HG03039 (cell line): Measurements from ENCODE around the gene REXO1.
A peak's percentile ranks its signal among the peaks of the same experiment; 100 is the strongest.
"Not testable (repeated sequence)": the region's sequence is repeated elsewhere in the genome, so short reads cannot be mapped to it uniquely, and the experiment has no call there.

Experiments
- ATAC-seq: cut with Tn5 transposase; IDR thresholded peaks from one replicate; pipeline ENCODE4 v1.9.1; 2021; ENCODE audit warnings: mild to moderate bottlenecking, moderate library complexity; ENCODE audit not compliant: unreplicated experiment

The REXO1 gene

DNA sequence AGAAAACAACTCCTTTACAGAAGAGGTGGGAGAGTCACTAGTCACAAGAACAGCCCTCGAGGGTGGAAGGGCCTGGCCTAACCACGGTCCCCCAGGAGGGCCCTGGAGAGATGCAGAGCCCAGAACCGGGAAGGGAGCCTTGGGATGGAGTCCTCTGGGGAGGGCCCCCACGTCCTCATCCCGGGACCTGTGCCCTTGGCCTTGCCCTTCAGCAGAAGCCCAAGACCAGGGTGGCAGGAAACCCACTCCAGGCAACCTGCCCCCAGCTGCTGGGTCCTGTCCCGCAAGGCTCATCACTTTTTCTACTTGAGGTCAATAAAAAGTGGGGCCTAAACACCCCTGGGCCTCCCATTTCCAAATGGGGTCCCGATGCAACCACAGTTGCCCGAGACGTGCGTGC lies 33.9 kb downstream of the REXO1 start:
- no peak for ATAC-seq

DNA sequence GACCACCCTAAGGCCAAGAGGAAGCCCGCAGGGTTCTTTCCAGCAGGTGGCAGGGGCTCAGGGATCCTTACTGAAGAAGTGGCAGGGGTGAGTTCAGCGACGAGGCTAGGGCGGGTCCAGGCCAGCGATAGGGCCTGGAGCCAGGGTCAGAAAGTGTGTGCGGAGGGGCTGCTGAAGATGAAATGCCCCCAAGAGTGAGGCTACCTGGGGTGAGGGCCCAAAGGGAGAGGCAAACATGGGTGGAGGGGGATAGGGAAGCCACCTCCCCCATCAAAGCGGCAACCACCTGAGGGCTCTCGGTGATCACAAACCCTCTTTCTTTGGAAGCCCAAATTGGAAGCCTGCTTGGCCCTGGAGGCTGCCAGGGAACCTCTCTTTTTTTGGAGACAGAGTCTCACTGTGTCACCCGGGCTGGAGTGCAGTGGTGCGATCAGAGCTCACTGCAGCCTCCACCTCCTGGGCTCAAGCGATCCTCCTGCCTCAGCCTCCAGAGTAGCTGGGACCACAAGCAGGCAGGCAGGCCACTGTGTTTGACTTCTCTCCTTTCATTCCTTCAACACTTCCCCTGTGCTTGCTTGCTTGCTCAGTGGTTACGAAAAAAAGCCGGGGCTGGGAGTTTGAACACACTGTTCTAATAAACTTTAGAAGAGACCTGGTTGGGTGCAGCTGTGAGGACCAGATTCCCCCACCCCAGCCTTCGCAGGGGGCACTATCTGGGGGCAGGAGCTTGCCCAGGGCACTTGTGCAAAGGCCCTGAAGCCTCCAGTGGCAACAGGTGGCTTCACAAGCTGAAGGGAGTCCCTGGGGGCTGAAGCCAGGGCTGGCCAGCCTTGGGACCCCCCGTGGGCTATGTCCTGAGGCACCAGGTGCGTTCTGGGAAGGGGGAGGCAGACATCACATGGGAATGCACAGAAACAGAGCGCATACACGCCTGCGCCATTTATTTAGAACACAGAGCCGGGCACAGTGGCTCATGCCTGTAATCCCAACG lies 34.8 kb downstream of the REXO1 start:
- ATAC-seq, result no peak

DNA sequence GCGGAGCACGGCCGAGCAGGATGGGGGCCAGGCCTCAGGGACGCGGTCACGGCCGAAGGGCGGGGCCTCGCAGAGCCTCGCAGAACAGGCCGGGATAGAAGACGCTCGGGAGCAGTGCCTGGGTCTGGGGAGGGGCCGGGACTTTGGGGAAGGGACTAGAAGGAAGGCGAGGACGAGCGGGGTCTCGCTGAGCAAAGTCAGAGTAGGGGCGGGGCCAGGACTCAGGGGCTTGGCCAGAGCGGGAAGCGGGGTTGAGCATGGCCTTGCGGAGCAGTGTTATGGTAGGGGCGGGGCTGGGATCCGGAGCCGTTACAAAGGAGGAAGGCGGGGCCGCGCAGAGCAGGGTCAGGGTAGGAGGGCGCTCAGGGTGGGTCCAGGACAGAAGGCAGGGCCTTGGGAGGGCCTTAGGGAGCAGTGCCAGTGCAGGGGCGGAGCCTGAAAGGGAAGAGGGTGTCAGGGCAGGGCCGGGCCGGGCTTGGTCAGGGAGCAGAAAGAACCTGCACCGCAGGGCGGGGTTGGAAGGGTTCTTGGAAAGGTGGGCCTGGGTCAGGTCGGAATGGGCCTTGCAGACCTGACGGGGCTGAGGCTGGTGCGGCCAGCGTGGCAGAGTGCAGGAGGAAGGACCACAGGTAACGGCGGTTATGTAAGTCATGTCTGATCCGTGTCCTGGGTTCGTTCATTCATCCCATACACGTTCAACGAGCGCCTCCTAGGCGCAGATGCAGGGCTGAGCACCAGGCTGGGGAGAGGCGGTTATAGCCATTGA lies 35.7 kb downstream of the REXO1 start:
- ATAC-seq, result peak; percentile 57

DNA sequence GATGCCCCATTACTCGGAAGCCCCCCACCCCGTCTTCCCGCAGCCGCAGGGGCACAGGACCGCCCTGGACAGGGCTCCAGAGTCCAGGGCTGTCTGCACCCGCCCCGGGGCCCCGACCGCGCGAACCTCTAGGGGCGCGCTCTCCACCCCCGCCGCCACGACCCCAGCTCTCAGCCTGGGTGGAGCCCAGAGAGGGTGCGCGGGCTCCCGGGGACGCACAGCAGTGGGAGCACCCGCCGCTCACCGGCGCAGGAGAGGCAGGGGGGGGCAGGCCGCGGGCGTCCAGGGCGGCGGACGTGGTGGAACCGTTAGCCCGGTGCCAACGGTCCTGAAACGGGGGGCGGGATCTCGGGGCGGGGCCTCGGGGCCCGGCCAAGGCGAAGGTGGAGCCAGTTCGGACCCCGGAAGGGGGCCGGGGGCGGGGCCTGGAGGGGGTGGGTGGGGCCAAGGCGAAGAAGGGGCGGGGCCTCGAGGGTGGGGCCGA lies 36.3 kb downstream of the REXO1 start, which contains the start of gene ATP8B3:
Gene ATP8B3 (minus strand): TSS at position 335 of the 484 bp plus-strand sequence. CDS start 540 bp downstream, outside the sequence.
- no peak for ATAC-seq

DNA sequence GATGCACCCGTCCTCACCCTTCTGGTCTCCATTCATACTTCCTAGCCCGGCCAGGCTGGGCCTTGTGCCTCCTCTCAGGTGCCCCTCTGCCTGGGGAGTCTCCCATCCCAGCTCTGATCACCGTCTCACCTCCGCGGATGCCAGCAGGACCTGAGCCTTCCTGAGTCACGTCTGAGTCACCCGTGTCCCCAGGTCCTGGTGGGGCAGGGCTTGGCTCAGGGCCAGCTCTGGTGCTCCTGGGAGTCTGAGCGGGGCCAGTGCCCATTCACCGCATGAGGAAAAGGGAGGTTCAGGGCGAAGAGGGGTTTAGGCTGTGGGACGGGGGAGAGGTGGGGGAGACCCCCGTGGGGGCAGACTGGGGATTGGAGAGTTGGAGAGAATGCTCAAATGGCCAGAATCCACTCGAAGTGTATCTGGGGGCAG lies 36.8 kb downstream of the REXO1 start:
- ATAC-seq, result no peak

DNA sequence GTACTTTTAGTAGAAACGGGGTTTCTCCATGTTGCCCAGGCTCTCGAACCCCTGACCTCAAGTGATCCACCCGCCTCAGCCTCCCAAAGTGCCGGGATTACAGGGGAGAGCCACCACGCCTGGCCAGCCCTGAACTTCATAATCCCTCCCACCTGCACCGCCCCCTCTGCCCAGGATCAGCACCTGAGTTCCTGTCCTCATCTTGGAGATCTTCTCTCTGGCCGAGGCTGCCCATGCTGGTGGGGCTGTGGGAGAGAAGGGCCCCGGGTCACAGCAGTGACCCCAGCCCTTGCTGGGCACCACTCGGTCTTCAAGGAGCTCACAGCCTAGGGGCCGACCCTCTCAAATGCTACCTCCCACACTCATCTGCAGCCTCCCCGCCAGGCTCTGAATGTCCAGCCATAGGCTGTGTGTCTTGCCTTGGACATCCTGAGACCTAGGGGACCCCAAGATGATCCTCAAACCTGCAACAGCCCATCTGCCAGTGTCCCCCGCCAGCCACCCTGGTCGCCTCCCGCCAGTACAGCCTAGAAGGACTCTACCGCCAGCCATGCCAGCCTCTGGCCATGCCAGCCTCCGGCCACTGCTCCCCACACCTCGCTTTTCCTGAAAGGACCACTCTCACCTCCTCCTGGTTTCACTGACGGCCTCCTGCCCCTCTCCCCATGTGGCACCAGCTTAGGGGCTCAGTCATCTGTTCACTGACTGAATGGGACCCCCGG lies 37.7 kb downstream of the REXO1 start:
- ATAC-seq, result no peak

DNA sequence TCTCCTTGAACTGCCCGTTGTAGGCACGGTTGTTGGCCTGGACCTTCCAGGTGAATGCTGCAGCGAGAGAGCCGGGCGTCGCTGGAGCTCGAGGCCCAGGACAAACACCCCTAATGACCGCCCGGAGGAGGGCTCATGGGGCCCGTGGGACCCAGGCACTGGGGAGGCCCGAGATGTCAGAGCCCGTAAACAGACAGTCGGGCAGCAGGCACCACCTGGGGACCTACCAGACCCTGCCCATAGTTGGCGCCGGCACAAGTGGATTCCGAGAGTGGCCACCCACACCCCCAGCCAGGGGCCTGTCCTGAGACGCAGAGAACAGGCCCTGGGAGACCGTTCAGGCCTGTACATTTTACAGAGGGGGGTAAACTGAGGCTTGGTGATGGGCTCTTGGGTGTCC lies 38.6 kb downstream of the REXO1 start:
- ATAC-seq, result no peak

DNA sequence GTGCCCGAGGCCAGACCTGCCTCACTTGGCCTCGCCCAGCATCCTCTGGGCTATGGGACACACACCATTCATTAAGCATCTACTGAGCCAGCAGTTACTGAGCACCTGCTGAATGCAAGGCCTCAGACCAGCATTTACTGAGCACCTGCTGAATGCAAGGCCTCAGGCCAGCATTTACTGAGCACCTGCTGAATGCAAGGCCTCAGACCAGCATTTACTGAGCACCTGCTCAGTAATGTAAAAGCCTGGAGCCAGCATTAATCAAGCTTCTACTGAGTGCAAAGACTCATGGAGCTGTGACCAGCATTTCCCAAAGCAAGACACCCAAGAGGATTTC lies 39.9 kb downstream of the REXO1 start:
- no peak for ATAC-seq

DNA sequence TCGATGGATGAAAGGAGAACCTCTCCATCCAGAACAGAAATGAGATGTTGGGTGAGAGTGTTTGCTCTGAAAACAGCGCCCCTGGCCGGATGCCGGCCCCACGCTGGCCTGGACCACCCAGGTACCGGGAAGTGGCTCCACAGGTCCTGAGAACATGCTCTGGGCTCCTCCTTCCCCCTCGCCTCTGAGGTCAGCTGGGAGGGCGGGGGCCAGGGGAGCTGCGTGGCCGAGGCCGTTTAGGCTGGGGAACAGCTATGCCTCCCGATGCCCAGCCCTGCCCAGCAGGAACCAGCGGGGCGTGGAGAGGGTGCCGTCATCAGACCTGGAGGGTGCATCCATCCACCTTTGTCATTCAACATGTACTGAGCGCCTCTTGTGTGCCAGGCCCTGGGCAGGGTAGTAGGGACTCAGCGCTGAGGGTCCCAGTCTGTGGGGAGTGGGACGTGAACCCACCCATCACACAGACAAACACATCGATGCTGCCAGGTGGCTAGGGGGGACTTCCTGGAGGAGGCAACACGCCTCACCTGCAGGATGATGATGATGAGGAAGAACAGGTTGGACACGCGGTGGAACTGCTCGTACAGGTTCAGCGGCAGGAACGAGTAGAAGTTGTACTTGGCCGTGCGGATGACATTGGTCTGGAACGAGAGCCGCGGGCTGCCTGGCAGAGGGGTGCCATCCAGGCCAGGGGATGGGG lies 40.4 kb downstream of the REXO1 start:
- no peak for ATAC-seq

DNA sequence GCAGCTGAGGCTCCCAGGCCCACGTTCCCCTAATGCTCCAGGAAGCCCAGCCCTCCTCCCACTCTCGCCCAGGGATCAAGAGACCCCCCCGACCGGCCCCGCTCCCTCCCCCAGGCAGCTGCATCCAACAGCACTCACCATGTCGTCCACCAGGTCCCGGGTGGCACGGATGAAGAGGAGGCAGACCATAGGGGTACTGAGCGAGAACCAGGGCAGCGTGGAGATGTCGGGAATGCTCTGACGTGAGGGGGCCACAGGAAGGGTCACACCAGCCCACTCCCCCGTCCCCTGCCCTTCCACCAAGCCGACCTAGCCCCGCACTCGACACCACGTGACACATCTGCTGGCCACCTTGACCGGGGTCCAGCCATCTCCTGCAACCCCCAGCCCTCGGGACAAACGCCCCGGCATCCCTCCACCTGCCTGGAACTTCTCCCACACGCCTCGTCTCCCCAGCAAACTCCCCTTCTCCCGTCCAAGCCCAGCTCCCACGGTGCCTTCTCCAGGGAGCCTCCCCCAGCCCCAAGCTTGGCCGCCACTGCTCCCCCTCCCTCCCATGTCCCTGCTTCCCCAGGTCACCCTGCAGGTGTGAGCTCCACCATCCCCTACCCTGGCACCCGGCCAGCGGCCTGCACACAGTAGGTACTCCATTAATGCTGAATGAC lies 41.1 kb downstream of the REXO1 start:
- no peak for ATAC-seq

DNA sequence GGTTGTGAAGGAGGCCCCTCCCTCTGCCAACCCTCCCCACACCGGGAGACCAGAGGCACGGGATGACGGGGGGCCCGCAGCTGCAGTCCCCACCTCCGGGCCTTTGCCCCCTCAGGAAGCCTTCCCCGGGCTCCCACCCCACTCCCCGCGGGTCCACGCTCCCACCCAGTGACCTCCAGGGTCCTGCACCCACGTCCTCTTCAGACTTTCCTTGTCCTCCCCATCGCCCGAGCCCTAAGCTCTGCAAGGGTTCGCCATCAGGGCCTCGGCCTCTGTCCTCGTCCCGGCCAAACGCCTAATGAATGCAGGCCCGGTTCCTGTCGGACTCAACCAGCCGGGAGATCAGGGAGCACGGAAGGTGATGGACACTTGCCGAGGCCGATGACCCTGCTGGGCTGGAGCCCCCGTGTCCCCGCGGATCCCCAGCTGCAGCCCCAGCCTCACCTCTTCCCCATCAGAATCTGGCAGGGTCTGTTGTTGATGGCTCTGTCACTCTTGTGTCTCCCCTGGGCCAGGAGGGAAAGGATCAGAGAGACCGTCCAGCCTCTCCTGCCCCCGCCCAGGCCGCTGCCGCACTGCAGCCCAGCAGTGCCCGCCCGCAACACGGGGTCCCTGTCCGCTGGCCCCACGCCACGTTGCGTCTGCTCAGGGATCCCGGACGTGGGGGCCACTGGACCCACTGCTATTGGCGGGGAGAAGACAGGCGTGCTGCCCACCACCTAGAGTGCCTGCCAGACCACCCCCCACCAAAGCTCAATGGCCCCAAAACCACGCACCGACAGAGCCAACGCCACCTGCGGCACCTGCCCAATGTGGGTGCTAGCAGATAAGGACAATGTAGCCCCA lies 41.9 kb downstream of the REXO1 start:
- ATAC-seq, result no peak

DNA sequence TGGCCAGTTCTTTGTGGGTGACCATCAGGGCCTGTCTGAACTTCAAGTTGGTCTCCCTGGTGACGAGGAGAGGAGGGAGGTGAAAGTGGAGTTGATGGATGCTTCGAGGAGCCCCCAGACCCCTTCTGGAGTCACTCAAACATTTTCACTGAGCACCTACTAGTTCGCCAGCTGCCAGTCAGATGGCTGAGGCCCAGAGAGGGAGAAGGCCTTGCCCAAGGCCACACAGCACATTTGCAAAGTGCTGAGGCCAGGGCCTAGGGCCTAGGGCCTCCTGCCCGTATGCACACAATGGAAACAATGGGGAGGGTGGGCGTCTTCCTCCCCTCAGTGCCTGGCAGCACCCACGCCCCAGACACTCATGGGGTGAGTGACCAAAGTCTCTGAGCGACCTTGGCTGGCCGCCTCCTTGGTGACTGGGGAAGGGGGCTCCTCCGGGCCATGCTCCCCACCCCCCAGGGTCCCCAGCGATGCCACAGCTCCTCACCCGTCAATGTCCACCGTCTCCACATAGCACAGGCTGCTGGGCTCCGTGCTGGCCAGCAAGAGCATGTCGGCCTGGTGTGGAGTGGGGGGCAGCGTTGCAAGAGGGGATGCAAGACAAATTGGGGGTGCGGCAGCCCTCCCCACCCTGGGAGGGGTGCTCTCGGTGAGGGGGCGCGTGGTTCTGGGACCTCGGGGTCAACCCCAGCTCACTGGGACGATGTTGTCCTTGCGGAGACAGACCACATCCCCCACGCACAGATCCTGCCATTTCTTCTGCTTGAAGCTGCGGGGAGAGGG lies 42.7 kb downstream of the REXO1 start:
- ATAC-seq, result no peak

DNA sequence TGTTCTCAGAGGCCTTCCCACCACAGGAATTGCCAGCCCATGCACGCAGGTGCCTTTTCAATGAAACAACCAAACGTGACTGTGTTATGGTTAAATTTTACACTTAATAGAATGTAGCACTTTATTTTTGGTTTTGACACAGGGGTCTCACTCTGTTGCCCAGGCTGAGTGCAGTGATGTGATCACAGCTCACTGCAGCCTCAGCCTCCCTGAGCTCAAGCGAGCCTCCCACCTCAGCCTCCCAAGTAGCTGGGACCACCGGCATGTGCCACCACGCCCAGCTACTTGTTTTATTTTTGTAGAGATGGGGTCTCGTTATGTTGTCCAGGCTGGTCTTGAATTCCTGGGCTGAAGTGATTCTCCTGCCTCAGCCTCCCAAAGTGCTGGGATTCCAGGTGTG lies 43.4 kb downstream of the REXO1 start:
- no peak for ATAC-seq

DNA sequence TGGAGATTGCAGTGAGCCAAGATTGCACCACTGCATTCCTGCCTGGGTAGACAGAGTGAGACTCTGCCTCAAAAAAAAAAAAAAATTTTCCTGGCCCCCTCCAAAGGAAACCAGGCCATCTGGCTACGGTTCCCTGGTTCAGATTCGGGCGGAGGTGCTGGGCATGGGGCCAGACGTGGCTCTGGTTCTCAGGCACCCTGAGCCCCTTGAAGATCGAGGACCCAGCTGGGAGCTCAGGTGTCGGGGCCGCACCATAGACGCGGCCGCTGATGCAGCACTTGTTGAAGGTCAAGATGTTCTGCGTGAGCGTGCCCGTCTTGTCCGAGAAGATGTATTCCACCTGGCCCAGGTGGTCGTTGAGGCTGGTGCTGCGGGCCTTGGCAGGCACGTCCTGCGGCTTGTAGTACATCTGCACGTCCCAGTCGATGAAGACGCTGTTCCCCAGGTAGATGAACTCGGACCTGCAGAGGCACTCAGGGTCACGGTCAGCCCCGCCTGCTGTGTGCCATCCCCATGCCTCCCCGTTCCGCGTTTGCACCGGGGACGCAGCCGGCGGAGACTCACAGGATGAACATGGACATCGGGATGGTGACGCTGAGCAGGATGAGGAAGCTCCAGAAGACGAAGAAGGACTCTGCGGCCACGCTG lies 48.5 kb downstream of the REXO1 start:
- no peak for ATAC-seq

DNA sequence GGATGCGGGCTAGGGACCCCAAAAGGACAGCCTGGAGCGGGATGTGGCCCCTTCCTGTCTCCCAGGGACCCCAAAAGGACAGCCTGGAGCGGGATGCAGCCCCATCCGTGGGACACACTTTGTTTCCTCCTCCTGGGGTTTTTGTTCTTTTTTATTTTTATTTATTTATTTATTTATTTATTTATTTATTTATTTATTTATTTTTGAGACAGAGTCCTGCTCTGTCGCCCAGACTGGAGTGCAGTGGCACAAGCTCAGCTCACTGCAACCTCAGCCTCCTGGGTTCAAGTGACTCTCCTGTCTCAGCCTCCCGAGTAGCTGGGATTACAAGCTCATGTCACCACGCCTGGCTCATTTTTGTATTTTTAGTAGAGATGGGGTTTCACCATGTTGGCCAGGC lies 51.0 kb downstream of the REXO1 start:
- ATAC-seq, result not testable (repeated sequence)

DNA sequence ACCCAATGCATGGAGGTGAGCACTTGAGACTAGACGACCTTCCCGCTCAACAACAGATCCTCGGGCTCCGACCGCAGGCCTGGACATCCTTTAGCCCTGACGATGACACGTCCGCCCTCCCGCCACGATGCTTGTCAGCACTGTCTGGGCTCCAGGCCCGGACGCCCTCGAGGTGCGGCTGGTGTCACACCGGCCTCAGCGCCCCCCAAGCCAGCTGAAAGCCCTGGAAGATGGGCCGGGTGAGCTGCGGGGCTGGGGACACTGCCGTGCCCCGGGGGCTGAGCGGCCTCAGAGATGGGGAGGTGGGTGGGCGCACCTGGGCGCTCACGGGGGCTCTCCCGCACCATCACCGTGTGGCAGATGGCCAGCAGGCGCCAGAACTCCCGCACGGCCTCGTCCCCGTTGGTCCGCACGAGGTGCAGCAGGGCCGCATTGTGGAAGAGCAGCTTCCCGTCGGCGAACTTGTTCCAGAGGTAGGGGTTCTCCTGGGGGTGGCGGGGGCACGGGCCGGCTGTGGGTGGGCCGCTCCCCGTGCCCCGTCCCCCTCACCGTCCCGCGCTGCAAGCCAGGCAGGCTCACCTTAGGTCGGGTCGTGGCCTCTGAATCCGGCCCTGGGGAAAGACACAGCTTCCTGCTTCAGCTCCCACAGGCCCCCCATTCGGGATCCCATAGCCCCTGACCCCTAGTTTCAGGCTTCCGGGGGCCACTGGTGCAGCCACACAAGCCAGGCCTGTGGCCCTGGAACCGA lies 51.7 kb downstream of the REXO1 start:
- no peak for ATAC-seq
